ENCODE measurements around the gene SNN. TPM values are rescaled to one million over a fixed set of nuclear protein-coding genes. Genes with fewer than 3 reads are reported as not detected.

SNN gene
- total RNA-seq, 2 donors from 2014 or later: 28.9 to 35.1 TPM

GRCh38 chr16:11726008-11726407 lies 57.8 kb downstream of the SNN start:
- no peak overlapping the region for H3K9ac ChIP-seq (ENCODE audit: extremely low read depth, low read length, poor library complexity, severe bottlenecking)
- no peaks in the 10 kb centered on the region for H3K27me3 ChIP-seq (ENCODE audit: control insufficient read depth, insufficient read depth, low read length, poor library complexity, severe bottlenecking)
- Mint-ChIP-seq H3K9me3 (no peaks in the 10 kb centered on the region), H3K36me3 (ENCODE audit: low read depth) (peaks cover 60% of the 10 kb centered on the region), H3K27ac (no peak overlapping the region), H3K4me1 (peaks cover 6% of the 10 kb centered on the region), H3K27me3 (ENCODE audit: insufficient read depth) (no peaks in the 10 kb centered on the region), H3K4me3 (no peak overlapping the region)
- H3K27ac ChIP-seq (ENCODE audit: low read depth, low read length): no peak overlapping the region
- H3K36me3 ChIP-seq (ENCODE audit: control insufficient read depth, insufficient read depth, low read length): peaks cover 78% of the 10 kb centered on the region
- no peak for TF ChIP-seq CTCF (conservative IDR thresholded peaks at IDR 0.05)
- 97% methylated on average over 6 of the region's 8 CpGs; no CpG with 5 or more reads in 1 of the 2 experiments for WGBS, 2 experiments (ENCODE audit: insufficient coverage in 1 of 2, insufficient read length in 1 of 2)
- no peaks in the 10 kb centered on the region for H3K4me1 ChIP-seq (ENCODE audit: control insufficient read depth, insufficient read depth, low read length)
- no peak for DNase-seq
- H3K9me3 ChIP-seq (ENCODE audit: control insufficient read depth, low read length): no peaks in the 10 kb centered on the region
- no peak overlapping the region for H3K4me3 ChIP-seq (ENCODE audit: low read length)

GRCh38 chr16:11727796-11728543 lies 59.7 kb downstream of the SNN start:
- Histone ChIP-seq H3K36me3 (ENCODE audit: control insufficient read depth, insufficient read depth, low read length) (peaks cover 84% of the 10 kb centered on the region), H3K4me3 (ENCODE audit: low read length) (no peak overlapping the region), H3K9ac (ENCODE audit: extremely low read depth, low read length, poor library complexity, severe bottlenecking) (no peak overlapping the region), H3K27me3 (ENCODE audit: control insufficient read depth, insufficient read depth, low read length, poor library complexity, severe bottlenecking) (no peaks in the 10 kb centered on the region), H3K9me3 (ENCODE audit: control insufficient read depth, low read length) (no peaks in the 10 kb centered on the region), H3K27ac (ENCODE audit: low read depth, low read length) (no peak overlapping the region), H3K4me1 (ENCODE audit: control insufficient read depth, insufficient read depth, low read length) (no peaks in the 10 kb centered on the region)
- Mint-ChIP-seq H3K4me1 (no peaks in the 10 kb centered on the region), H3K4me3 (no peak overlapping the region), H3K9me3 (no peaks in the 10 kb centered on the region), H3K27me3 (ENCODE audit: insufficient read depth) (no peaks in the 10 kb centered on the region), H3K36me3 (ENCODE audit: low read depth) (peaks cover 60% of the 10 kb centered on the region), H3K27ac (no peak overlapping the region)
- TF ChIP-seq CTCF (conservative IDR thresholded peaks at IDR 0.05): no peak
- WGBS, 2 experiments (ENCODE audit: insufficient coverage in 1 of 2, insufficient read length in 1 of 2): 94 to 100% methylated on average over 3 to 4 of the region's 4 CpGs
- no peak for DNase-seq

Other genes with a start within 250 kb of the SNN start
- 10 to 100 TPM; 36.6 to 62.9 TPM for gene LITAF, start 81.5 kb upstream of the SNN start, total RNA-seq
- gene TXNDC11, start 74.4 kb downstream of the SNN start, total RNA-seq: 10 to 100 TPM; 16.4 to 20.8 TPM
- 10 to 100 TPM; 37.7 to 38.5 TPM for gene ZC3H7A, start 128.8 kb downstream of the SNN start, total RNA-seq
- 100 to 1,000 TPM; 148 to 162 TPM for gene RSL1D1, start 183.1 kb downstream of the SNN start, total RNA-seq
- 100 to 1,000 TPM; 110 to 115 TPM for gene GSPT1, start 247.5 kb downstream of the SNN start, total RNA-seq

All from endodermal cell (in vitro differentiated cells).